Upper lobe of left lung (tissue), 4 donors: ENCODE results near the gene C9orf57.

ENCODE experiments used
- EP300 ChIP-seq, 4 donors: sonication (generic); formaldehyde crosslinking; IDR thresholded peaks; one replicate each; pipeline ENCODE4 v1.5.1; 2017; ENCODE audit warnings: antibody characterized with exemption in 4 of 4, control low read depth in 2 of 4
- POLR2A ChIP-seq, 4 donors: fragments of 450-650 bp; IDR thresholded peaks; one replicate each; pipeline ENCODE4 v1.5.1; 2016 to 2017; ENCODE audit warnings: antibody characterized with exemption in 4 of 4, mild to moderate bottlenecking in 2 of 4
- POLR2AphosphoS5 ChIP-seq, 2 donors: sonication (generic); formaldehyde crosslinking; IDR thresholded peaks; one replicate each; pipeline ENCODE4 v1.5.1; 2017; ENCODE audit warnings: antibody characterized with exemption in 2 of 2
- TF ChIP-seq, protein P1 (sequence below), 6 experiments: fragments of 450-650 bp in 4 of 6; fragments of 200-600 bp in 2 of 6; sonication (generic) in 2 of 6; IDR thresholded peaks; one replicate each; pipeline ENCODE4 v1.5.1; 2016 to 2019; ENCODE audit warnings: antibody characterized with exemption in 6 of 6

DNA sequence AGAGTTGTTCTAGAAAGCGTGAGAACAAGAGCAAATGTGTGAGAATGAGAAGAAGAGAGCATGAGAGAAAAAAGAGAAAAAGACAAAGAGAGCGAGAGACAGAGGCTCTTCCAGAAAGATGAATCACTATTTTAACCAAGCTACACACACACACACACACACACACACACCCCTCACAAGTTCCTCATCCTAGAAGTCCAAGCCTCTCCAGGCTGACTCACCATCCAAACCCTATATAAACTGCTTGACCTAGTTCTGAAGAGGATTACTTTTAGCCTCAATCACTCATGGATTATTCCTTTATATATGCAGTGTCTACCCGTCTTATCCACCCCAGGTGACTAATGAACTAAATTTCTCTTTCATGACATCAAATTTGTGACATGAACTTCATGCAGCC lies 37.6 kb downstream of the C9orf57 start:
- no peak for TF ChIP-seq EP300 (IDR thresholded peaks at IDR 0.05)
- no peak for TF ChIP-seq POLR2A (IDR thresholded peaks at IDR 0.05)
- TF ChIP-seq, protein P1, sequence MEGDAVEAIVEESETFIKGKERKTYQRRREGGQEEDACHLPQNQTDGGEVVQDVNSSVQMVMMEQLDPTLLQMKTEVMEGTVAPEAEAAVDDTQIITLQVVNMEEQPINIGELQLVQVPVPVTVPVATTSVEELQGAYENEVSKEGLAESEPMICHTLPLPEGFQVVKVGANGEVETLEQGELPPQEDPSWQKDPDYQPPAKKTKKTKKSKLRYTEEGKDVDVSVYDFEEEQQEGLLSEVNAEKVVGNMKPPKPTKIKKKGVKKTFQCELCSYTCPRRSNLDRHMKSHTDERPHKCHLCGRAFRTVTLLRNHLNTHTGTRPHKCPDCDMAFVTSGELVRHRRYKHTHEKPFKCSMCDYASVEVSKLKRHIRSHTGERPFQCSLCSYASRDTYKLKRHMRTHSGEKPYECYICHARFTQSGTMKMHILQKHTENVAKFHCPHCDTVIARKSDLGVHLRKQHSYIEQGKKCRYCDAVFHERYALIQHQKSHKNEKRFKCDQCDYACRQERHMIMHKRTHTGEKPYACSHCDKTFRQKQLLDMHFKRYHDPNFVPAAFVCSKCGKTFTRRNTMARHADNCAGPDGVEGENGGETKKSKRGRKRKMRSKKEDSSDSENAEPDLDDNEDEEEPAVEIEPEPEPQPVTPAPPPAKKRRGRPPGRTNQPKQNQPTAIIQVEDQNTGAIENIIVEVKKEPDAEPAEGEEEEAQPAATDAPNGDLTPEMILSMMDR (IDR thresholded peaks at IDR 0.05), result no peak
- no peak for TF ChIP-seq POLR2AphosphoS5 (IDR thresholded peaks at IDR 0.05)
